Panc1 (cell line): Measurements from ENCODE around the gene SYT1.

Experiments used
- POLR2AphosphoS5 ChIP-seq: IDR thresholded peaks from 2 replicates; pipeline ENCODE4 v1.6.1; 2012; ENCODE audit warnings: mild to moderate bottlenecking, low read depth, low read length, moderate library complexity
- TF ChIP-seq, protein P1 (sequence below): fragments of 450-650 bp; IDR thresholded peaks from 2 replicates; pipeline ENCODE4 v1.5.1; 2017; ENCODE audit warnings: mild to moderate bottlenecking

- TF ChIP-seq, protein P1, sequence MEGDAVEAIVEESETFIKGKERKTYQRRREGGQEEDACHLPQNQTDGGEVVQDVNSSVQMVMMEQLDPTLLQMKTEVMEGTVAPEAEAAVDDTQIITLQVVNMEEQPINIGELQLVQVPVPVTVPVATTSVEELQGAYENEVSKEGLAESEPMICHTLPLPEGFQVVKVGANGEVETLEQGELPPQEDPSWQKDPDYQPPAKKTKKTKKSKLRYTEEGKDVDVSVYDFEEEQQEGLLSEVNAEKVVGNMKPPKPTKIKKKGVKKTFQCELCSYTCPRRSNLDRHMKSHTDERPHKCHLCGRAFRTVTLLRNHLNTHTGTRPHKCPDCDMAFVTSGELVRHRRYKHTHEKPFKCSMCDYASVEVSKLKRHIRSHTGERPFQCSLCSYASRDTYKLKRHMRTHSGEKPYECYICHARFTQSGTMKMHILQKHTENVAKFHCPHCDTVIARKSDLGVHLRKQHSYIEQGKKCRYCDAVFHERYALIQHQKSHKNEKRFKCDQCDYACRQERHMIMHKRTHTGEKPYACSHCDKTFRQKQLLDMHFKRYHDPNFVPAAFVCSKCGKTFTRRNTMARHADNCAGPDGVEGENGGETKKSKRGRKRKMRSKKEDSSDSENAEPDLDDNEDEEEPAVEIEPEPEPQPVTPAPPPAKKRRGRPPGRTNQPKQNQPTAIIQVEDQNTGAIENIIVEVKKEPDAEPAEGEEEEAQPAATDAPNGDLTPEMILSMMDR: no peak
- no peak for TF ChIP-seq POLR2AphosphoS5
These were observed 483.3 kb downstream of the SYT1 start for GRCh38 chr12:79347866-79348265.
